SK-N-MC (cell line): Measurements from ENCODE around the gene CS.
"Not testable (repeated sequence)": the region's sequence is repeated elsewhere in the genome, so short reads cannot be mapped to it uniquely, and the experiment has no call there.

ENCODE experiments used
- DNase-seq: peaks from one replicate; pipeline ENCODE4 v3.0.0-alpha.2; 2011; ENCODE audit warnings: low read depth, low spot score
- H3K27ac ChIP-seq: fragments of 200-600 bp; sonication (generic); 2 replicates; pipeline ENCODE4 v1.5.1; 2016; ENCODE audit warnings: mixed run types
- H3K36me3 ChIP-seq: fragments of 200-600 bp; sonication (generic); 2 replicates; pipeline ENCODE4 v1.6.1; 2017; ENCODE audit warnings: antibody characterized with exemption, low read length, mixed read lengths; ENCODE audit not compliant: insufficient read depth
- H3K4me3 ChIP-seq: fragments of 200-600 bp; sonication (generic); 2 replicates; pipeline ENCODE4 v1.5.1; 2016
- H3K9ac ChIP-seq: fragments of 200-600 bp; sonication (generic); 2 replicates; pipeline ENCODE4 v1.8.0; 2017; ENCODE audit warnings: mixed run types, mixed read lengths; ENCODE audit not compliant: insufficient read length
- H3K9me3 ChIP-seq: fragments of 200-600 bp; sonication (generic); 2 replicates; pipeline ENCODE4 v1.6.1; 2017; ENCODE audit warnings: low read depth, mild to moderate bottlenecking, antibody characterized with exemption, low read length, moderate library complexity, mixed read lengths
- EZH2 ChIP-seq: fragments of 200-600 bp; sonication (generic); IDR thresholded peaks from one replicate; pipeline ENCODE4 v1.6.1; 2017; ENCODE audit warnings: antibody characterized with exemption
- FOXP2 ChIP-seq: optimal IDR thresholded peaks from 2 replicates; pipeline ENCODE3; 2011; ENCODE audit warnings: mild to moderate bottlenecking, moderate library complexity; ENCODE audit not compliant: insufficient read depth; ENCODE audit errors: extremely low read length, control extremely low read depth
- POLR2AphosphoS5 ChIP-seq: IDR thresholded peaks from 2 replicates; pipeline ENCODE4 v1.6.1; 2012; ENCODE audit warnings: mild to moderate bottlenecking, low read depth, low read length, borderline replicate concordance

The CS gene

GRCh38 chr12:56336361-56337167 lies 36.4 kb upstream of the CS start:
- no peak overlapping the region for H3K27ac ChIP-seq
- H3K4me3 ChIP-seq: no peak overlapping the region
- no peak overlapping the region for H3K9ac ChIP-seq
- DNase-seq: no peak
- H3K9me3 ChIP-seq: no peaks in the 10 kb centered on the region
- no peaks in the 10 kb centered on the region for H3K36me3 ChIP-seq
- no peak for TF ChIP-seq EZH2
- TF ChIP-seq POLR2AphosphoS5: no peak
- no peak for TF ChIP-seq FOXP2

GRCh38 chr12:56335527-56335926 lies 35.4 kb upstream of the CS start:
- H3K9me3 ChIP-seq, H3K9ac ChIP-seq, H3K27ac ChIP-seq, DNase-seq, H3K36me3 ChIP-seq, H3K4me3 ChIP-seq: not testable (repeated sequence)

GRCh38 chr12:56334490-56334793 lies 34.3 kb upstream of the CS start:
- Histone ChIP-seq H3K9me3 (no peaks in the 10 kb centered on the region), H3K27ac (peak overlapping the region; percentile 95), H3K4me3 (peak overlapping the region; percentile 88), H3K9ac (peak overlapping the region; percentile 88), H3K36me3 (no peaks in the 10 kb centered on the region)
- no peak for DNase-seq
- TF ChIP-seq POLR2AphosphoS5: no peak
- no peak for TF ChIP-seq FOXP2
- TF ChIP-seq EZH2: no peak

- H3K9me3 ChIP-seq: no peaks in the 10 kb centered on the region
- DNase-seq: peak; percentile 92
- TF ChIP-seq EZH2: no peak
- TF ChIP-seq POLR2AphosphoS5: peak; percentile 84
- peak within 1 kb of the TSS; percentile 88 for H3K4me3 ChIP-seq
- H3K9ac ChIP-seq: peak within 1 kb of the TSS; percentile 88
- no peaks in the 10 kb centered on the region for H3K36me3 ChIP-seq
- peak within 1 kb of the TSS; percentile 95 for H3K27ac ChIP-seq
Observed at GRCh38 chr12:56333679-56334489, 33.8 kb upstream of the CS start, which contains the start of gene PAN2. TSS of gene PAN2 (minus strand) at chr12:56334000. CDS start at chr12:56333094, 906 bp downstream.

GRCh38 chr12:56333197-56333678 lies 33.1 kb upstream of the CS start:
- DNase-seq: no peak
- peak overlapping the region; percentile 88 for H3K4me3 ChIP-seq
- H3K36me3 ChIP-seq: no peaks in the 10 kb centered on the region
- H3K9me3 ChIP-seq: no peaks in the 10 kb centered on the region
- TF ChIP-seq POLR2AphosphoS5: no peak
- TF ChIP-seq EZH2: no peak
- no peak for TF ChIP-seq FOXP2
- peak overlapping the region; percentile 95 for H3K27ac ChIP-seq
- peak overlapping the region; percentile 82 for H3K9ac ChIP-seq

GRCh38 chr12:56332512-56333196 lies 32.5 kb upstream of the CS start:
- no peak overlapping the region for H3K9ac ChIP-seq
- H3K36me3 ChIP-seq: no peaks in the 10 kb centered on the region
- TF ChIP-seq POLR2AphosphoS5 (no peak), FOXP2 (no peak), EZH2 (no peak)
- H3K4me3 ChIP-seq: peak overlapping the region; percentile 88
- no peaks in the 10 kb centered on the region for H3K9me3 ChIP-seq
- no peak for DNase-seq
- H3K27ac ChIP-seq: no peak overlapping the region

GRCh38 chr12:56330936-56331490 lies 30.9 kb upstream of the CS start:
- no peak for DNase-seq
- TF ChIP-seq FOXP2 (no peak), POLR2AphosphoS5 (no peak)
- Histone ChIP-seq H3K27ac (no peak overlapping the region), H3K9ac (no peak overlapping the region), H3K36me3 (peaks cover 4% of the 10 kb centered on the region; the same call in 1 of the 2 replicates), H3K9me3 (no peaks in the 10 kb centered on the region), H3K4me3 (no peak overlapping the region)

- Histone ChIP-seq H3K36me3 (peaks cover 4% of the 10 kb centered on the region; the same call in 1 of the 2 replicates), H3K4me3 (no peak overlapping the region), H3K27ac (no peak overlapping the region), H3K9me3 (no peaks in the 10 kb centered on the region), H3K9ac (no peak overlapping the region)
- TF ChIP-seq POLR2AphosphoS5 (no peak), EZH2 (no peak), FOXP2 (no peak)
- no peak for DNase-seq
Observed at GRCh38 chr12:56326533-56326932, 26.4 kb upstream of the CS start.
